ENCODE measurements around the gene BRD3OS. TPM values are rescaled to one million over a fixed set of nuclear protein-coding genes. Genes with fewer than 3 reads are reported as not detected.

BRD3OS gene
- total and polyA plus RNA-seq, 2 of the 4 experiments (the other 2 are of a cell fraction) = 15.8 to 20.7 TPM

DNA sequence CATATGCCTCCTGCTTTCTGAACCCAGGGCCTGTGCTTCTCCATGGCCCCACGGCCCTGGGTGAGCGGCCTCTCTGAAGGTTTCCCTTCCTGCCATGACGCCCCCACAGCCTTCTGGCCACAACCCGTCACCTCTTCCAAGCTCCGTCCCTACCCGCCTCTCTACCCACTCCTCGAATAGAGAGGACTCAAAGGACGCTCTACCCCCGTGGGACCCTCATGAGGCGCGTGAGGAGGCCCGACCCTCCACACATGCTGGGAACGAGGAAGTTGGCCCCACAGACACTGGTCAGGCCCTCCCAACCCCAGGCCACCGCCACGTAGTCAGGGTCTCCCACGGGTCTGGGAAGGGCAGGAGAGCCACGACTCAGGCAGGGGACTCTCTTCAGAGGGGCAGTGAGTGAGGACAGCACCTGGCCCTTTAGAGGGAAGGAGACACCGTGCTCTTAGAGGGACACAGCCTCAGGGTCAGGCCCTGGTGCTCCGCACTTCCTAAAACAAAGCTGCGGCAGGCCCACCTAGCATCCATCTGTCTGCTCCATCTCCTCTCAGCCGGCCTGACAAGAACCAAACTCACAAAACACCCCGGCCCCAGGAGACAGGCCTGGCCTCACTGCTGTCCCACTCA, 37.3 kb downstream of the BRD3OS start:
- Histone ChIP-seq H4K20me1 (ENCODE audit: insufficient read depth, low read length) (peaks cover 92% of the 10 kb centered on the region), H3K4me1 (ENCODE audit: control insufficient read depth, insufficient read depth, low read length) (peaks cover 11% of the 10 kb centered on the region), H2AK5ac (ENCODE audit: low read depth, low read length) (no peak overlapping the region), H4K91ac (ENCODE audit: insufficient read depth, low read depth, low read length) (no peak overlapping the region), H4K8ac (ENCODE audit: low read depth in 2 of 2, low read length in 2 of 2) (no peak overlapping the region), H2BK5ac (ENCODE audit: low read depth, low read length, poor library complexity, severe bottlenecking) (no peak overlapping the region), H3K14ac (replicated peaks; ENCODE audit: low read depth, low read length) (no peak overlapping the region), H3K4ac (ENCODE audit: low read depth, low read length) (no peak overlapping the region), H3K56ac (ENCODE audit: extremely low read depth, insufficient read depth, low read length) (no peak overlapping the region), H3K9me1 (ENCODE audit: insufficient read depth, low read length) (peaks cover 15% of the 10 kb centered on the region; the same call in 1 of the 2 replicates), H2BK15ac (ENCODE audit: low read depth, low read length) (no peak overlapping the region), H3K27ac (ENCODE audit: insufficient read depth, low read length) (no peak overlapping the region), H2AFZ (replicated peaks; ENCODE audit: low read length, poor library complexity) (no peak overlapping the region), H2AK9ac (replicated peaks; ENCODE audit: low read depth, low read length, poor library complexity) (no peak overlapping the region), H2BK120ac (ENCODE audit: low read depth, low read length) (no peak overlapping the region), H3K27me3 (ENCODE audit: control insufficient read depth, insufficient read depth, low read length) (no peaks in the 10 kb centered on the region), H3K23ac (ENCODE audit: low read depth, low read length) (no peak overlapping the region), H3K9ac (ENCODE audit: low read depth, low read length) (no peak overlapping the region), H3K18ac (ENCODE audit: low read depth, low read length) (no peak overlapping the region), H3K36me3 (ENCODE audit: control insufficient read depth, insufficient read depth, low read length) (no peaks in the 10 kb centered on the region), H3K4me2 (ENCODE audit: low read depth, low read length) (no peak overlapping the region), H3K79me1 (ENCODE audit: low read depth in 1 of 2, low read length in 2 of 2) (peaks cover 33 to 93% of the 10 kb centered on the region in 2 experiments), H2BK20ac (ENCODE audit: low read depth, low read length) (no peak overlapping the region), H3K4me3 (ENCODE audit: insufficient read depth, low read depth, low read length) (no peak overlapping the region), H4K5ac (ENCODE audit: low read depth, low read length) (no peak overlapping the region), H3K9me3 (ENCODE audit: control insufficient read depth, insufficient read depth, low read length) (no peaks in the 10 kb centered on the region)
- TF ChIP-seq NFE2L2 (IDR thresholded peaks at IDR 0.05; ENCODE audit: low read depth, low read length) = no peak
- no peak for TF ChIP-seq RCOR1 (IDR thresholded peaks at IDR 0.05; ENCODE audit: insufficient replicate concordance, low read length)
- no peak for TF ChIP-seq MAFK (IDR thresholded peaks at IDR 0.05; ENCODE audit: low read depth, low read length)
- TF ChIP-seq SMC3 (IDR thresholded peaks at IDR 0.05; ENCODE audit: low read depth, low read length) = no peak
- TF ChIP-seq, protein P1, sequence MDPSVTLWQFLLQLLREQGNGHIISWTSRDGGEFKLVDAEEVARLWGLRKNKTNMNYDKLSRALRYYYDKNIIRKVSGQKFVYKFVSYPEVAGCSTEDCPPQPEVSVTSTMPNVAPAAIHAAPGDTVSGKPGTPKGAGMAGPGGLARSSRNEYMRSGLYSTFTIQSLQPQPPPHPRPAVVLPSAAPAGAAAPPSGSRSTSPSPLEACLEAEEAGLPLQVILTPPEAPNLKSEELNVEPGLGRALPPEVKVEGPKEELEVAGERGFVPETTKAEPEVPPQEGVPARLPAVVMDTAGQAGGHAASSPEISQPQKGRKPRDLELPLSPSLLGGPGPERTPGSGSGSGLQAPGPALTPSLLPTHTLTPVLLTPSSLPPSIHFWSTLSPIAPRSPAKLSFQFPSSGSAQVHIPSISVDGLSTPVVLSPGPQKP (IDR thresholded peaks at IDR 0.05; ENCODE audit: borderline replicate concordance, low read depth, low read length) = no peak
- TF ChIP-seq CHD1 (IDR thresholded peaks at IDR 0.05; ENCODE audit: low read depth, low read length) = no peak
- TF ChIP-seq MXI1 (IDR thresholded peaks at IDR 0.05; ENCODE audit: borderline replicate concordance, low read depth, low read length) = no peak
- ATAC-seq (ENCODE audit: low read depth) = no peak
- POLR2A ChIA-PET (ENCODE audit: unreplicated experiment) = no interaction called here
- intact Hi-C loops (cut with micrococcal nuclease) = loop anchor here (10.0 kb wide), 2 partner anchors 262 to 382 kb away; partner anchors contain the start of gene RXRA
- DNase-seq = no peak
- in situ Hi-C loops (cut with MboI; ENCODE audit: low sequenced_read_pairs) = no loop called here
- dilution Hi-C loops (cut with HindIII; ENCODE audit: low sequenced_read_pairs, unreplicated experiment) = no loop called here
- 74% methylated on average over 4 of the region's 22 CpGs; no CpG with 5 or more reads in 1 of the 2 experiments for WGBS, 2 experiments (ENCODE audit: extremely low coverage in 2 of 2, insufficient read length in 1 of 2)
- BruUV-seq (replicated peaks) = no TSS peak
- CTCF ChIA-PET = no interaction called here
